ENCODE measurements around the gene ARID1B. TPM values are rescaled to one million over a fixed set of nuclear protein-coding genes. Genes with fewer than 3 reads are reported as not detected.

The ARID1B gene
- total RNA-seq, 2 experiments from 2014 or later, result 36.9 to 38.9 TPM

DNA sequence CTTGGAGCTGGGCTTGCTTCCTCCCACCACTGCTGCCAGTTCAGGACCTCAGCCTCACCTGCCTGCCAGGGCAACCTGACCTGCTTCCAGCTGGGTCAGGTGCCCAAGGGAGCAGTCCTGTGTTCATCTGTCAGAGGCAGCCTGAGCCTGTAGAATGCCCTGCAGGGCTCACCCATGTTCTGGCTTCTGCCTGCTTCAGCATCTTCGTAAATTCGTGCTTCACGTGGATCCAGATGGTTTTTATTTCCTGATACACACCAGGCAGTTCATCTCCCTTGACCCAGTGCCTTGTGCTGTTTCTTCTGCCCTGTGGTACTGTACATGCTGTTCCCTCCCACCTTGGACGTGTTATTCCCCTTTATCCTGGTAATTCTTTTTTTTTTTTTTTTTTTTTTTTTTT, 50.2 kb downstream of the ARID1B start:
- Mint-ChIP-seq H3K36me3 (ENCODE audit: low read depth) (peaks cover 21% of the 10 kb centered on the region), H3K4me3 (no peak overlapping the region), H3K27ac (peak overlapping the region; percentile 40), H3K27me3 (no peaks in the 10 kb centered on the region), H3K4me1 (ENCODE audit: low read depth) (peaks cover 74% of the 10 kb centered on the region), H3K9me3 (no peaks in the 10 kb centered on the region)
- TF ChIP-seq, protein P1, sequence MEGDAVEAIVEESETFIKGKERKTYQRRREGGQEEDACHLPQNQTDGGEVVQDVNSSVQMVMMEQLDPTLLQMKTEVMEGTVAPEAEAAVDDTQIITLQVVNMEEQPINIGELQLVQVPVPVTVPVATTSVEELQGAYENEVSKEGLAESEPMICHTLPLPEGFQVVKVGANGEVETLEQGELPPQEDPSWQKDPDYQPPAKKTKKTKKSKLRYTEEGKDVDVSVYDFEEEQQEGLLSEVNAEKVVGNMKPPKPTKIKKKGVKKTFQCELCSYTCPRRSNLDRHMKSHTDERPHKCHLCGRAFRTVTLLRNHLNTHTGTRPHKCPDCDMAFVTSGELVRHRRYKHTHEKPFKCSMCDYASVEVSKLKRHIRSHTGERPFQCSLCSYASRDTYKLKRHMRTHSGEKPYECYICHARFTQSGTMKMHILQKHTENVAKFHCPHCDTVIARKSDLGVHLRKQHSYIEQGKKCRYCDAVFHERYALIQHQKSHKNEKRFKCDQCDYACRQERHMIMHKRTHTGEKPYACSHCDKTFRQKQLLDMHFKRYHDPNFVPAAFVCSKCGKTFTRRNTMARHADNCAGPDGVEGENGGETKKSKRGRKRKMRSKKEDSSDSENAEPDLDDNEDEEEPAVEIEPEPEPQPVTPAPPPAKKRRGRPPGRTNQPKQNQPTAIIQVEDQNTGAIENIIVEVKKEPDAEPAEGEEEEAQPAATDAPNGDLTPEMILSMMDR (IDR thresholded peaks at IDR 0.05), result no peak
- POLR2A ChIA-PET, result interaction anchor here (0.6 to 1.0 kb wide), 2 partner anchors 49 to 194 kb away, joined by 3 read pairs; no protein-coding TSS in a partner anchor
- DNase-seq, result no peak
- CTCF ChIA-PET, result no interaction called here
- intact Hi-C loops (cut with micrococcal nuclease), result no loop called here
- ATAC-seq, result no peak

DNA sequence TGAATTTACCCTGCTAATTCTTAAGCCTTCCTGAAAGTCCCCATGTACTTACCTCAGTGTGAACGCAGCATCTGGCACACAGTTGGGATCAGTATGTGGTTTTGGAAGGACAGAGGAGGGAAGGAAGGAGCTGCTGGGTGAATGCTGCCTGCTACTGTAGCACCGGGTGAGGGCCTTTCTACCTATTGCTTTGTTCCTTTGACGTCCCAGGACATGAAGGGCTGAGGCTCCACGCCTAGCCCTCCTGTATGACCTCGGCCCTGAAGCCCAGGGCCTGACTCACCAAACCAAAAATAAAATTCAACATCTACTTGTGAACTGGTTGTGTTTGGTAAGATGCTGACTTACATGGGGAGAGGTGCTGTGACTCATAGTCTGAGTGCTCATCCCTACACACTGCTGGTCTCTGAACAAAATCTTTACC, 51.1 kb downstream of the ARID1B start:
- Mint-ChIP-seq H3K9me3 (no peaks in the 10 kb centered on the region), H3K36me3 (ENCODE audit: low read depth) (peaks cover 27% of the 10 kb centered on the region), H3K27ac (peak overlapping the region; percentile 57), H3K27me3 (no peaks in the 10 kb centered on the region), H3K4me1 (ENCODE audit: low read depth) (peaks cover 71% of the 10 kb centered on the region), H3K4me3 (no peak overlapping the region)
- intact Hi-C loops (cut with micrococcal nuclease), result no loop called here
- ATAC-seq (peak; percentile 90), DNase-seq (peak; percentile 42)
- CTCF ChIA-PET, result no interaction called here
- TF ChIP-seq, protein P1 (IDR thresholded peaks at IDR 0.05), result no peak
- POLR2A ChIA-PET, result interaction anchor here (0.6 to 0.7 kb wide), 2 partner anchors 16 to 193 kb away, joined by 3 read pairs; no protein-coding TSS in a partner anchor

DNA sequence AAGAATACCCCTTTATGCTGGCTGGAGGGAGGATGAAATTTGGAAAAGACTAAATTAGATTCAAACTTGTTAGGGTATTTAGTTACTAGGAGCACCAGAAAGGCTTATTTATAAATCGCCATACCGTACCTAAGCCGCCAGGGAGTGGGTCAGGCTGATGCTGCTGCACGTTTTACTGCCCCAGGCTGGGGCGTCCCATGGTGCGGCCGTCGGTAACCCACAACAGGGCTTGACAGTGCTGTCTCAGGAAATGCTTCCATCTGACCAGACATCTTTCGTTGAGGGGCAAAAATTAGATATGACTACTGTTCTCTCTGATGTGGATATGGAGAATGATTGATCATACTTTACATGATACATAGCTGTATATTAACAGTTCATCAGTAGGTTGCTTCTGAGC, 52.9 kb downstream of the ARID1B start:
- ATAC-seq, result no peak
- H3K36me3 Mint-ChIP-seq (ENCODE audit: low read depth), result peaks cover 30% of the 10 kb centered on the region
- H3K9me3 Mint-ChIP-seq, result no peaks in the 10 kb centered on the region

DNA sequence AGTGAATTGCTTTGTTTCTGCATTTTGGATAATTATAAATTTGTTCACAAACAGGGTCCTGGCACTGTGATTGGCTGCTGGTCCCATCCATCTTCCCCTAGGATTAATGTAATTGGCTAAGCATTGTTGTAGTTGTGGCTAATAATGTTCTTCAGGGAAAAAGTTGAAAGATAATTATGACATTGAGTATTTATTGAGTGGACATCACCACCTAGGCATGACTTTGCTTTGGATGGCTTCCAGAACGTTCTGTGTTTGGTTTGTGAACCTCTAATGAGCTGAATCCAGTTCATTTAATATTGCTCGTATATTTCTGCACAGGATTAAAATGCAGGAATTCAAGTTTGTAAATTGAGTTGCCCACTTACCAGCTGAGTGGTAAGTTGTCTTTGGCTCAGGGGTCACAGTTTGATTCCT, 55.1 kb downstream of the ARID1B start:
- no peak overlapping the region for H3K27ac Mint-ChIP-seq
- TF ChIP-seq, protein P1 (IDR thresholded peaks at IDR 0.05), result no peak
- no peak overlapping the region for H3K4me3 Mint-ChIP-seq
- H3K27me3 Mint-ChIP-seq, result no peaks in the 10 kb centered on the region
- ATAC-seq, result no peak
- intact Hi-C loops (cut with micrococcal nuclease), result no loop called here
- no peaks in the 10 kb centered on the region for H3K9me3 Mint-ChIP-seq
- H3K4me1 Mint-ChIP-seq (ENCODE audit: low read depth), result peaks cover 54% of the 10 kb centered on the region
- DNase-seq, result no peak
- POLR2A ChIA-PET, result no interaction called here
- H3K36me3 Mint-ChIP-seq (ENCODE audit: low read depth), result peaks cover 34% of the 10 kb centered on the region
- CTCF ChIA-PET, result interaction anchor here (1.3 to 1.5 kb wide), 2 partner anchors 13 to 16 kb away, joined by 4 to 5 read pairs; no protein-coding TSS in a partner anchor

More for the DNA sequence above, 52.9 kb downstream of the ARID1B start:
- intact Hi-C loops (cut with micrococcal nuclease), result no loop called here
- ChIA-PET CTCF (no interaction called here), POLR2A (interaction anchor here (1.0 kb wide), 1 partner anchor 102 kb away, joined by 3 read pairs; no protein-coding TSS in a partner anchor)
- no peak overlapping the region for H3K4me3 Mint-ChIP-seq
- H3K4me1 Mint-ChIP-seq (ENCODE audit: low read depth), result peaks cover 64% of the 10 kb centered on the region
- no peak for DNase-seq
- no peaks in the 10 kb centered on the region for H3K27me3 Mint-ChIP-seq
- no peak overlapping the region for H3K27ac Mint-ChIP-seq
- TF ChIP-seq, protein P1 (IDR thresholded peaks at IDR 0.05), result no peak

DNA sequence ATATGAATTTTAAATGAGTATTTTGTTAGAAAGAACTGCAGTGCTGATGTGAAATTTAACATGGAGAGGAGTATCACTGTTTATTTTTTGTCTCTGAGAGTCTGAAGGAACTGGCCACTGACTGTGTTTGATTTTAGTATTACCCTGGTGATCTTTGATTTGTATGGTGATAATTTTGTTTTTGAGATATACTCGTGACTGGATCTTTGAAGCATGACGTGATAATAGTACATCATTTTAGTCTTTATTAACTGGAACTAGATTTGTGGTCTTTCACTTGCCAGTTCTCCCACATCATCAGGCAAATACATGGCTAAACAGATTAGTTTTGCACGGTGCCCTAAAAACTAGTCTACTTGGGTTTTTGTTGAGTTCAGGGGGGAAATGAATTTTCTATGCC, 55.5 kb downstream of the ARID1B start:
- H3K27me3 Mint-ChIP-seq, result no peaks in the 10 kb centered on the region
- intact Hi-C loops (cut with micrococcal nuclease), result no loop called here
- H3K36me3 Mint-ChIP-seq (ENCODE audit: low read depth), result peaks cover 31% of the 10 kb centered on the region
- ChIA-PET CTCF (interaction anchor here (1.3 to 1.5 kb wide), 2 partner anchors 13 to 16 kb away, joined by 4 to 5 read pairs; no protein-coding TSS in a partner anchor), POLR2A (interaction anchor here (0.6 kb wide), 1 partner anchor 10 kb away, joined by 4 read pairs; no protein-coding TSS in a partner anchor)
- no peak overlapping the region for H3K4me3 Mint-ChIP-seq
- DNase-seq, result no peak
- no peak for ATAC-seq
- no peak overlapping the region for H3K27ac Mint-ChIP-seq
- TF ChIP-seq, protein P1 (IDR thresholded peaks at IDR 0.05), result no peak
- no peaks in the 10 kb centered on the region for H3K9me3 Mint-ChIP-seq
- H3K4me1 Mint-ChIP-seq (ENCODE audit: low read depth), result peaks cover 51% of the 10 kb centered on the region

All from activated CD8-positive, alpha-beta T cell treated with anti-CD3 and anti-CD28 coated beads for 36 hours (primary cell).